HG02884 (cell line): ENCODE data around the gene BCCIP.
A peak's percentile ranks its signal among the peaks of the same experiment; 100 is the strongest.

Source experiments
- ATAC-seq: cut with Tn5 transposase; IDR thresholded peaks from one replicate; pipeline ENCODE4 v1.9.1; 2021; ENCODE audit warnings: mild to moderate bottlenecking, moderate library complexity; ENCODE audit not compliant: unreplicated experiment

Gene BCCIP

DNA sequence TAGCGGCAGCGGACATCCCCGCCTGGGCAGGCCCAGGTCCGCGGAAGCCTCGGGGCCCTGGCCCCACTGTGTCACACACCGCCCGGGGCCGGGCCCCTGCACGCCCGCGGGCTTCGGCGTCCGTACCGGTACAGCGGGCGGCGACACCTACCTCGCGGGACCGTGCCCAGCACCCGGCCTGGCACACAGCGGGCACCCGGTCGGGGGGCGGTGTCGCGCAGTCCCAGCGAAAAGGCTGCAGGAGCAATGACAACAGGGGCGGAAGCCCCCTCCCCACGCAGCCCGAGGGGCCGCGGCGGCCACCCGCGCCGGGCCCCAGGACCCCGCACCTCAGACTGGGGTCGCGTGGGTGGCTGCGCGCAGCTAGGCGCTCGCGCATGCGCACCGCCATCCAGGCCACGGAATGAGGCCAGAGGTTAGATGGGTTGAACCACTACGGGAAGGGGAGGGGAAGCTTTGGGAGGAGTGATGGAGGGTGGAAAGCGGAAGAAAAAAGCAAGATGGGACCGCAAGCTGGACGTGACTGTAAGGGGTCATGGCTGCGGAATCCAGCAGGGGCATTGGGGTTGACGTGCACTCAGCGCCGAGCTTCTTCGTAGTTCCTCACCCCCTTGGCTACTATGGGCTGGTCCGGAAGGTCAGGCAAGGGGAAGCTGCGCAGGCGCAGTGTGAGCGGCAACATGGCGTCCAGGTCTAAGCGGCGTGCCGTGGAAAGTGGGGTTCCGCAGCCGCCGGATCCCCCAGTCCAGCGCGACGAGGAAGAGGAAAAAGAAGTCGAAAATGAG lies at the start of gene BCCIP, which contains the start of gene UROS:
BCCIP (plus strand) TSS at position 669 of the 785 bp plus-strand sequence; CDS start at position 681, 12 bp downstream.
UROS (minus strand) TSS at position 381 of the 785 bp plus-strand sequence. CDS start 6,759 bp downstream, outside the sequence.
- ATAC-seq: peak; percentile 62

DNA sequence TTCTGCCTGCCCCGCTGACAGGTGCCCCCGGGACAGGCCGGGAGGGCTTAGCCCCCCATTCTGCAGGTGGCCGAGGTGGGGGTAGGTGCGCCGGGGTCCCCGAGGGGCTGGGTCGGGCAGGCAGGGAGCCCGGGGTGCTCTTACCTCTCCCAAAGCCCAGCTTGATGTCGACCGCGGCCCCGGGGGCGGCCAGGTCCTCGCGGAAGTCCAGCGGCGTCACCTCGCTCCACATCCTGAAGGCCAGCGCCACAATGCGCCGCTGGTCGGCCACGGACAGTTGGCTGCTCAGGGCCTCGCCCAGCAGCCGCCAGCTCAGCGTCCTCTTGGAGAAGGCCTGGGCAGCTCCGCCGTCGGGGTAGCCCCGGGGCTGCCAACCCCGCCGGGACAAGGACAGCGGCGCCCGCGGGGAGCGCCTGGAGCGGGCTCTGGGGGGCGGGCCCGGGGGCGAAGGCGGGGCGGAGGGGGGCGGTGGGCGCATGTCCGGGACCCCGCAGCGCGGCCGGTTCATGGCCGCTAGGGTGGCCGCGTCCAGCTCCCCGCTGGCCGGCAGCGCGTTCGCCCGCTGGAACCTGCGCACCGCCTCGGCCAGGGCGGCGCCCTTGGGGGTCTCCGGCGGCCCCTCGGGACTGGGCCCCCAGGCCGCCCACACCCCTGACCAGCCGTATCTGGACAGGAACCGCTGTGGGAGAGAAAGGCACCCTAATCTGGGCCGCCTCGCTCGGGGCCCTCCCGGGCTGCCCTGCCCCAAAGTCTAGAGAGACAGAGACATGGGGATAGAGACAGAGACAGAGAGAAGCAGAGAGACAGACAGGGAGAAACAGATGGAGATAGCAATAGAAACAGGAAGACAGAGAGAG lies 49.4 kb upstream of the BCCIP start:
- no peak for ATAC-seq

GRCh38 chr10:125774581-125775191 lies 48.7 kb upstream of the BCCIP start:
- no peak for ATAC-seq

- ATAC-seq: no peak
Observed at GRCh38 chr10:125775491-125776106, 47.7 kb upstream of the BCCIP start, which contains the start of gene MMP21. TSS of gene MMP21 (minus strand) at chr10:125775821. CDS start at chr10:125775821, 0 bp downstream.

- ATAC-seq: no peak
Observed at GRCh38 chr10:125777806-125778205, 45.5 kb upstream of the BCCIP start.

- ATAC-seq: no peak
Observed at GRCh38 chr10:125778556-125778955, 44.8 kb upstream of the BCCIP start.

DNA sequence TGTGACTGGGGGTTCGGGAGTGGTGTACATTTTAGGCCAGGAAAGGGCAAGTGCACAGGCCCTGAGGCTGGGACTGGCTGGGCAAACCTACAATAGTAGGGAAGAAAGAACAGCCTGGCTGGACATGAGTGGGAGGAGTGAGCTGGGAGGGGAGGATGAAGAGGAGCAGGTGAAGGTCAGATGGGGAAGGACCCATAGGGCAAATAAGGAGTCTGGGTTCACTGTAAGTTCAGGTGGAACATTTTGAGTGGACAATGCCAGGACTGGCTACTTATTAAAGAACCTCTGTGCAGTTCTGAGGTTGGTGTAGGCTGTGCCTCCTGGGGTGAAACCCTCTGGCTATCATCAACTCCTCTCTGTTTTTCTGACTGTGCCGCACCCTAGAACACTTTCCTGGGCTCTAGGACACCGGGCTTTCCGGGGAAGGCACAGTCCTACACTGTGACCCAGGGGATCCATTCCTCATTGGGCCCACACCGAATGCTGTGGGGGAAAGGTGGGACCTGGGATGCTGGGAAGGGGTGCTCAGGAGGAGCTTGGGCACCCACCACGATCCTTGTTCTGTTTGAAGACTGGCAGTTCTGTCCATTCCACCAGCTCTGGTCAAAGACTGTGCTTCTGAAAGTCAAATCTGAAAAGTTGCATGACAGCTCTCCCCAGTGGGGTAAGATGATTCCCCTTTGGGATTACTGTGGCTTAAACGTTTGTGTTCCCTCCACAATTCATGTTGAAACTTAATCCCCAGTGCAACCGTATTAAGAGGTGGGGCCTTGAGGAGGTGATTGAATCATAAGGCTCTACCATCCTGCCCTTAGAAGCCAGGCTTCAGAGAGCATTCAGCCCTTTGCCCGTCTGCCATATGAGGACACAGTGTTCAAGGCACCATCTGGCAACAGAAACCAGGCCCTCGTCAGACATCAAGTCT lies 43.7 kb upstream of the BCCIP start:
- no peak for ATAC-seq

- ATAC-seq: no peak
Observed at GRCh38 chr10:125781374-125781773, 42.0 kb upstream of the BCCIP start.

DNA sequence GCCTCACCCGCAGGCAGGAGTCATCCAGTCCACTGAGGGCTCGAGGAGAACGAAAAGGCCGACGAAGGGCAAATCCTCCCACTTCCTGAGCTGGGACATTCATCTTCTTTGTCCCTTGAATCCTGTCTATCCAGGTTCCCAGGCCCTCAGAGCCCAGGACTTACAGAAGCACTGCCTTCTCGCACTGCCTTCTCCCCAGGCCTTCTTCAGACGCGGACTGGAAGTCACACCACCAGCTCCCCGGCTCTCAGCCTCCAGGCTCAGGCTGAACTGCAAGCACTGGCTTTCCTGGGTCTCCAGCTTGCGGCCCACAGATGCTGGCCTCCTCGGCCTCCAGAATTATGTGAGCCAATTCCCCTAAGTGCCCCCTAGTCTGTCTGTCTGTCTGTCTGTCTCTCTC lies 41.3 kb upstream of the BCCIP start:
- no peak for ATAC-seq

- no peak for ATAC-seq
Observed at GRCh38 chr10:125782616-125783015, 40.7 kb upstream of the BCCIP start.

DNA sequence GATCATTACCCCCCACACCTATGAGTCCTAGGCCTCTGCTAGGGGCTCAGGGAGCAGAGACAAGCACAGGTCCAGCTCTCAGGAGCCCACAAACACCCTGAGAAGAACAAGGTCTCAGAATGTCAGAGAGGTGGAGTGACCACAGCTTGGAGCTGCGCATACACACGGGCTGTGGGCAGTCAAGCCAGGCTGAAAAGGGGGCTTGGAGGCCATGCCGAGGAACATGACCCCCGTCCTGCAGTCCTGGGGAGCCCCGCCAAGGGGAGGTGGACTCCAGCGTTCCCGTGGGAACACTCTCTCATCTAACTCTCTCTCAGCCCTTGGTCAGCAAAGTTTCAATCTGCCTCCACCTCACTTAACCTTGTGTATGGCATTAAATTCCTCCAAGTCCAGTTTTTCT lies 39.9 kb upstream of the BCCIP start:
- ATAC-seq: no peak

DNA sequence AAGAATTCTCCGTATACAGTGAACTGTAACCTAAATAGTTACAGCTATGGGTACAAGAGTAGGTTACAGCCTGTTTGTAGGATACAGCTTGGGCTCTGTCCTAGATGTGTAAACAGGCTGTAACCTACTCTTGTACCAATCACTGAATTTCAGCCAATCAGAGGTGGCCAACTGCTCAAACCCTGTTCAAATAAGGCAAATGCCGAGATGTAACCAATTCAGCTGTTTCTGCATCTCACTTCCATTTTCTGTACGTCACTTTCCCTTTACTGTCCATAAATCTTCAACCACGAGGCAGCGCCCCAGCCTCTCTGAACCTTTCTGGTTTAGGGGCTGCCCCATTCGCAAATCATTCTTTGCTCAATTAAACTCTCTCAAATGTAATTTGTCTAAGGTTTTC lies 39.4 kb upstream of the BCCIP start:
- peak; percentile 76 for ATAC-seq

- ATAC-seq: no peak
Observed at GRCh38 chr10:125785791-125786190, 37.6 kb upstream of the BCCIP start.

GRCh38 chr10:125788156-125789034 lies 35.0 kb upstream of the BCCIP start:
- no peak for ATAC-seq

- no peak for ATAC-seq
Observed at GRCh38 chr10:125792342-125793300, 30.7 kb upstream of the BCCIP start.

GRCh38 chr10:125795128-125795527 lies 28.2 kb upstream of the BCCIP start:
- ATAC-seq: no peak

DNA sequence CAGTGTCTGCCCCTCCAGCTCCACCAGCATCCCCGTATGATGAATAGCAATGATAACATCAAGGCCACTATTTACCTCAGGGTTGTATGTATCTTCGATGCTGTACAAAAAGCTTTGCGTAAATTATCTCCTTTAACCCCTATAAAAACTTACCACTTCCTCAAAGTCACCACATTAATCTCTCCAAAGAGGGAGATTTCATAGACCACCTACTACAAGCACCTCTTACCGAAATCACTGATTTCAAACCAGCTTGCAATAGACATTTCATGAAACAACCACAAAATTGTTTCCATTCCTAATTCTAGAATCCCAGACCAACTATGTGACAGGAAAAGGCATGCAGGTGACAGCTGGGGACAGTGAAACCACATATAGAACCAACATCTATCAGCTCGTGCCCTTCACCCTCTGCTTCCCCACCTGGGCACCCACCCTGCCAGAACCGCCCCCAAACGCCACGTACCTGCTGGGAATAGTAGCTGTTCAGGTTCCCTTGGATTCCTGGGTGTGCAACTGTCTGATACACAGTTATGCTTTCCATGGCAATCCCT lies 27.6 kb upstream of the BCCIP start:
- no peak for ATAC-seq
